UCSD-AML1 (cell line): Measurements from ENCODE around the gene KIF26B.
"Not testable (repeated sequence)": the region's sequence is repeated elsewhere in the genome, so short reads cannot be mapped to it uniquely, and the experiment has no call there.

Source experiments
- DNase-seq: peaks from one replicate; lab custom pipeline; 2025; ENCODE audit not compliant: unreplicated experiment; lab: John Stamatoyannopoulos, UW

The KIF26B gene

DNA sequence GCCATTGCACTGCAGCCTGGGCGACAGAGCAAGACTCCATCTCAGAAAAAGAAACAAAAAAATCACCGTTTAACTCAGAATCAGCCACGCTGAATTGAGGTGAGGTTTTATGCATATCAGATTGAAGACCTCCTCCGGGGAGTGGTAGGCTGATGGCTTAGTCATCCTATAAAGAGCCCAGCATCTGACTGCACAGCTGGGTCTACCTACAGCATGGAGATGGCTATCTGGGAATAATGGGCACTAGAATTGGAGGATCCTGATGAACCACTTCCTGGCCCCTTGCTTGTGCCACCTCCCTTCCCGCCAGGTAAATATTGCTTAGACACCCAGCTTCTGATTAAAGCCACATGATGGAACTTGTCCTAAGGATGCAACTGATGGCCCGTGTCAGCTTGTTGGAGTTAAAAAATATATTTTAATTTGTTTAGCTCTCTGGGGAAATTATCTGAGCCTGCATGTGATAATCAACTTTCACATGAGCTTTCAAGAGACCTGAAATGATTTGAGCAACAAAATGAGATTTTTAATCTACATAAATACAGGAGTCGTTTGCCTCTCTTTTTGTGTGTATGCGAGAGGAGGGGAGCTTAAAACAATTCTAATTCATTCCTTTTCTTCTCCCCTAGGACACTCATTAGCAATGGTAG, 157.2 kb downstream of the KIF26B start:
- DNase-seq = no peak

DNA sequence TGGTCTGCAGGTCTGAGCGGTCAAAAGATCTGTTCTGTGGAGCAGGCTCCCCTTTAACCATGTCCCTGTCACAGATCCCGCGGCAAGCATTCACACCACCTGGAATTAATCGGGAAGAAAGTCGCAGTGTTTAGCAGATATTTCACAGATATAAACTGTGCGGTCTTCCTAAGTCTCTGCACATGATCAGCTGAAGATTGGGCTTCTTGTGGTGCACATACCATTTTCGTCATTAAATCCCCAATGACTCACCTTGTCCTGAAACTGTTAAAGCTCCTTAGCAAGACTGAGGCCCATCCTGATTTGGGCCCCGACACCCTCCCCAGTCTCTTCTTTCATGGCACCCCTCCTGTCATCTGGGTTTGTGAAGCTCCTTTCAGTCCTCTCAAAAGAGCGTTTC, 158.8 kb downstream of the KIF26B start:
- no peak for DNase-seq

DNA sequence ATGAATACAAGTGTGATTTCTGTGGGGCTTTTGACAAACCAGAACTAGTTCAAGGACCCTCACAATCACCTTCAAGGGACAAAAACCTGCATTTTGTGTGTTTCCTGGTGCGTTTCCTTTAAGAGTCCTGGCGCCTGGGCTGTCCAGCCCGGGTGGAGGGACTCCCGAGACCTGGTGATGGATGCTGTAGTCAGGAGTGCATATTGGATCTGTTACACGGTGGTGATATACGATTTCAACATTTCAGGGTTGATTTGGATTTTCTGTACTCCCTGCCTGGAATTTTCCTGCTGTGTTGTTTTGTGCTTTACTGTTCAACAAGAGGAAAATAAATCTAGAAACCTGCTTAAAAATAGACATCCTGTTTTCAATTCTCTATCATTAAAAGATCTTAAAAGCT, 162.0 kb downstream of the KIF26B start:
- no peak for DNase-seq

DNA sequence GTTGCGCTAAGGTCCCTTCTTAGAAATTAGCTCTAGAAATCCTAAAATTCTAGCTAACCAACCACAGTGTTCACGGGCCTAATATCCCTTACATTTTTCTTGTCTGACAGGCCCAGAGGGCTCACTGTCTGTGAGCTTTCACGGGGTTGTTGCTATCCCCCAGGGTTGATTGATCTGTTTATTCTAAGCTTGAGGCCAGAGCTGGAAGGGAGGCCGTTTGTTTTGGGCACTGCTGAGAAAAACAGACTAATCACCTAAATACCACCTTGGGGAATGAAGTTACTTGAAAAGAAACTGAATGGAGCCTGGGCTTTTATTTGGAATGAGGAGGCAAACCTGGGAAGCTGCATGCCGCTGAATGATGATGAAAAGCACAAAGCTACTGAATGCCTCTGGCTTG, 162.4 kb downstream of the KIF26B start:
- no peak for DNase-seq

- DNase-seq = no peak
Measured at GRCh38 chr1:245319094-245319493, 164.3 kb downstream of the KIF26B start.

DNA sequence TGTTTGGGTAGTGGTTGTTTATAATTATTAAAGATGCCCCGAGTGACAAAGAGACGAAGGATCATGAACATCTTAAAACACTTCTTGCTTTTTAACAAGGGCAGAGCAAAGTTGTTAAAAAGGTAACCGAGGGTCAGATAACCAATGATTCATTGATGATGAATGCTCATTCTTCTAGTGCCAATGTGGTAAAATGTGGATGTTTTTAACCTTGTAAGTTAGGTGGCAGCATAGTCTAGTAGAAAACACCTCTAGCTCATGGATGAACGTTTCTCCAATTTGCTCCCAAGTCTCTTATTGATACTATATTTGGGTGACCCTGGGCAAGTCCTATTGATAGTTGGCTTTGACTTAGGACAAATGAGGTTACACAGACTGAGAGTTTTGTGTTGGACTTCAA, 167.9 kb downstream of the KIF26B start:
- DNase-seq = no peak

GRCh38 chr1:245323765-245324164, 169.0 kb downstream of the KIF26B start:
- not testable (repeated sequence) for DNase-seq

DNA sequence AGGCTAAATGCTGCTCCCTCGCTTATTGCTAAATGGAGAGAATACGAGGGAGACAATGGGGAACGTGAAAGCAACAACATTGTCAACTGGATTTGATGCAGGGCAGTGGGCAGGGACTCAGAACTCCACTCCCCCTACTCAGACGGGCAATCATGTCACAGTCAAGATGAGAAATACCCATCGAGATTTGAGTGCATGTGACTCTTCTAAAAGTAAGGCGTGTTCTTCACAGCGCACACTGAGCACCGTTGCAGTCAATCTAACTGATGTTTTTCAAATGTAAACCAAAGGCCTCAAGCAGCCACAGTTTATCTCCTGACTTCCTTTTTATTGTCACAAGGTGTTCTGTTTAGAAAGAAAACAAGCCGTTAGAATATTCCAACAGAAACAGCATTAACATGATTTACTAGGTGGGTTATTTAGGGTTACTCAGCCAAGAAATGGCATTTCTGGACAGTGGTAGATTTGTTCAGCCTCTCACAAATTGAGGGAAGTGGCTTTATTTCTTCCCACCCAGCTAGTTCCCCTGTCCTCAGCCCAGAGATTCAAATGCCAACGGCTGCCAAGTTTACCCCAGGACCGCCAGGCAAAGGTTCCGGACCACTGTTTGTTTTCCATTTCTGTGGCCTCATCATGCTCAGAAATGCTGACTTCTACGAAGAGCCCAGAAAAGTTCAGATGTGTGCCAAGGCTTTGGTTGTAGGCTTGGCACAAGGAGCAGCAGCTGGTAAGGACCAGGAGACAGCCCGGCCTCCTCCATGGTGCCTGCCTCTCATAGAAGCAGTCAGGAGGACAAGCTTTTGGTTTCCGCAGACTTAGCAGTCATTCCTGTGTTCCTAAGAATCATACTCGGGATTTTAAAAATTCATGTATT, 171.4 kb downstream of the KIF26B start:
- DNase-seq = no peak

DNA sequence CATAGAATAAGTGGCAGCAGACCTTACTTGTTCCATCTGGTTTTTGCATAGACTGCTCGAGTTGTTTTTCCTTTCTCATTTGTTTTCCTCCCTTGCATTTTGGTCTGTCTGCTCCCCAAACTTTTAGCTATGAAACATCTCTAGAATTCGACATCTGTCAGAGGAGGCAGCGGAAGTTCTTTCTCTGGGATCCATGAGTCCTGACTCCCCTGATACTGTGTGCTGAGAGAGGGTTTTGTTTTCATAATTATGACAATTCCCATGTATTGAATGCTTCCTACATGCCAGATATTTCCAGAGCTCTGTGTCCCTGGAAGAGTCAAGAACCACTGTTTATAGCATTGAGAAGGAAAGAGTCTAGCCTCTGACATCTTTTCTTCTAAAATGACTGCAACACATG, 172.6 kb downstream of the KIF26B start:
- no peak for DNase-seq

GRCh38 chr1:245327842-245328241, 173.1 kb downstream of the KIF26B start:
- no peak for DNase-seq

GRCh38 chr1:245330951-245331350, 176.2 kb downstream of the KIF26B start:
- no peak for DNase-seq

GRCh38 chr1:245332085-245332484, 177.3 kb downstream of the KIF26B start:
- DNase-seq = no peak

DNA sequence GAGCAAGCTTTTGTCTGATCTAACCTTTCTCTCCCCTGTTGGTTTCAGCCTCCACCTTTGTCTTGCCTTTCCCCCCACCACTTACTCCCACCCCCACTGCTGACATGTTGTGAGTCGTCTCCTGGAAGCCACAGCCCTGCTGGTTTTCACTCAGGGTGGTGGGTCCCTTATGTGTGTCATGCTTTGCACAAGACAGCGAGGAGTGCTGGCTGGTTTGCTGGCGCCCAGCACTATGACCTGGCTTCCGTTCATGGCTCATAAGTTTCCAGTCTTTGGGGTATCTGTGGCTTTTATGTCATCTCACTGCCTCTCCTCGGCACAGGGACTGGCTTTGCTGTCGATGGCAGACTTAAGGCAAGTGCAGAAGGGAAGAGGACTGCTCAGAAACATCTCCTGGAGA, 177.7 kb downstream of the KIF26B start:
- no peak for DNase-seq

GRCh38 chr1:245334235-245334634, 179.4 kb downstream of the KIF26B start:
- no peak for DNase-seq

- DNase-seq = no peak
Measured at GRCh38 chr1:245334827-245335490, 180.2 kb downstream of the KIF26B start.

DNA sequence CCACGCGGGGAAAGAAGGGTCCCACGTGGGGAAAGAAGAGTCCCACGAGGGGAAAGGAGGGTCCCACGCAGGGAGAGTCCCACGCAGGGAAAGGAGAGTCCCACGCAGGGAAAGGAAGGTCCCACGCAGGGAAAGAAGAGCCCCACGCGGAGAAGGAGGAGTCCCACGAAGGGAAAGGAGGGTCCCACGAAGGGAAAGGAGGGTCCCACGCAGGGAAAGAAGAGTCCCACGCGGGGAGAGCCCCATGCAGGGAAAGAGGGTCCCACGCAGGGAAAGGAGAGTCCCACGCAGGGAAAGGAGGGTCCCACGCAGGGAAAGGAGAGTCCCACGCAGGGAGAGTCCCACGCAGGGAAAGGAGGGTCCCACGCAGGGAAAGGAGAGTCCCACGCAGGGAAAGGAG, 180.9 kb downstream of the KIF26B start:
- not testable (repeated sequence) for DNase-seq

- DNase-seq = no peak
Measured at GRCh38 chr1:245336149-245336983, 181.6 kb downstream of the KIF26B start.

DNA sequence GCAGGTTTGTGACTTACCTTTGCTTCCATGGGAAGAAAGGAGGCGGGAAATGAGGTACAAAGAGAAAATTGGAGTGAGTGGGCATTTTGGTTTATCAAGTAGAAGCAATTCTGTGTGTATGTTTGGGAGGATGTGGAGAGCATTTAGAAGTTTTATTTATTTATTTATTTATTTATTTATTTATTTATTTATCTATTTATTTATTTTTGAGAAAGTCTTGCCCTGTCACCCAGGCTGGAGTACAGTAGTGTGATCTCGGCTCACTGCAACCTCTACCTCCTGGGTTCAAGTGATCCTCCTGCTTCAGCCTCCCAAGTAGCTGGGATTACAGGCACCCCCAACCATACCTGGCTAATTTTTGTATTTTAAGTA, 182.2 kb downstream of the KIF26B start:
- not testable (repeated sequence) for DNase-seq

- DNase-seq = no peak
Measured at GRCh38 chr1:245337829-245338484, 183.2 kb downstream of the KIF26B start.

GRCh38 chr1:245338485-245338877, 183.7 kb downstream of the KIF26B start:
- no peak for DNase-seq

DNA sequence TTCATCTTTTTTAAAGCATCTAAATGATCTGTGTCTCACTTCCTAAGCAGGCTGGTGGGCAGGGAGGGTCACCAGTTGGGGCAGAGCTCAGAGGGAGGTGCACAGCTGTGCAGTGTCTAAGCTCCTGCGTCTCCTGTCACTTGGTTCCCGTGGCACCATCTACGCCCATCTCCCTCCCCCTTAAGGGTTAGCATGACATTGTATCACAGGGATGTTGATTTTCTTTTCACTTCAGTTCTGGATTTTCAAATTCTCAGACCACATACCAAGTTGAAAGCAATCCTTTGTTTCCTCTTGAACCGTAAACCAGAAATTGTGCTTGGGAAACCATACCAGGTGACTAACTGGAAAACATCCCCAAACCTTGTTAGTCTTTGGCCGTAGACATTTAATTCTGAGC, 187.0 kb downstream of the KIF26B start:
- DNase-seq = no peak
